B cell (primary cell): ENCODE measurements around the gene IL34. TPM values are rescaled to one million over a fixed set of nuclear protein-coding genes. Genes with fewer than 3 reads are reported as not detected.

ENCODE experiments used
- ATAC-seq: fragments of 200-7000 bp; cut with Tn5 transposase; one replicate; pipeline ENCODE4 v1.10.0; 2021; ENCODE audit warnings: low read depth, mild to moderate bottlenecking, moderate number of reproducible peaks, moderate library complexity
- CTCF ChIA-PET: fragments of 350-600 bp; sonication (Branson Sonifier 250); formaldehyde crosslinking; loops from one replicate; lab custom pipeline; 2021; ENCODE audit warnings: antibody characterized with exemption, inconsistent platforms; lab: Charles Lee
- POLR2A ChIA-PET: fragments of 350-600 bp; sonication (Branson Sonifier 250); formaldehyde crosslinking; loops from one replicate; lab custom pipeline; 2021; ENCODE audit warnings: antibody characterized with exemption; lab: Charles Lee
- DNase-seq: peaks from one replicate; pipeline ENCODE4 v3.0.0; 2013
- H2AFZ ChIP-seq: 2 replicates; pipeline ENCODE4 v1.6.1; 2012; ENCODE audit warnings: mild to moderate bottlenecking, low read depth, low read length; ENCODE audit not compliant: insufficient read depth, poor library complexity, severe bottlenecking
- H3K27ac ChIP-seq, 2 donors: 1 replicate in 1 of 2; 2 replicates in 1 of 2; pipeline ENCODE4 v1.5.1; 2012 to 2013; ENCODE audit warnings: low read length in 2 of 2, mild to moderate bottlenecking in 2 of 2, moderate library complexity in 1 of 2
- H3K27me3 ChIP-seq, 4 experiments: fragments of 200-600 bp in 1 of 4; sonication (generic) in 1 of 4; replicated peaks in 1 of 4; 1 replicate in 2 of 4; 2 replicates in 2 of 4; pipeline versions ENCODE4 v1.6.1 to v1.7.0; 2013 to 2016; ENCODE audit warnings: low read length in 3 of 4, mild to moderate bottlenecking in 2 of 4, mixed read lengths in 1 of 4, moderate library complexity in 1 of 4; ENCODE audit not compliant: insufficient read depth in 4 of 4, control insufficient read depth in 3 of 4; ENCODE audit errors: control extremely low read depth in 1 of 4
- H3K36me3 ChIP-seq, 2 experiments: replicated peaks in 1 of 2; 1 replicate in 1 of 2; 2 replicates in 1 of 2; pipeline versions ENCODE4 v1.6.1 to v1.7.1; 2013; ENCODE audit warnings: low read length in 1 of 2; ENCODE audit not compliant: insufficient read depth in 2 of 2, control insufficient read depth in 1 of 2; ENCODE audit errors: control extremely low read depth in 1 of 2, extremely low read depth in 1 of 2
- H3K4me1 ChIP-seq, 2 donors: fragments of 200-600 bp in 1 of 2; sonication (generic) in 1 of 2; 1 replicate in 1 of 2; 2 replicates in 1 of 2; pipeline versions ENCODE4 v1.5.1 to v1.6.1; 2013 to 2017; ENCODE audit warnings: low read length in 2 of 2; ENCODE audit not compliant: control insufficient read depth in 2 of 2, insufficient read depth in 2 of 2
- H3K4me2 ChIP-seq: replicated peaks from 2 replicates; pipeline ENCODE3; 2012; ENCODE audit warnings: mild to moderate bottlenecking, low read depth, low read length; ENCODE audit not compliant: poor library complexity, severe bottlenecking
- H3K4me3 ChIP-seq, 5 experiments: fragments of 200-600 bp in 1 of 5; sonication (generic) in 1 of 5; 1 replicate in 3 of 5; 2 replicates in 2 of 5; pipeline versions ENCODE4 v1.5.1 to v1.7.0; 2011 to 2016; ENCODE audit warnings: low read length in 4 of 5, mild to moderate bottlenecking in 4 of 5, low read depth in 2 of 5, control low read depth in 1 of 5, moderate library complexity in 1 of 5; ENCODE audit not compliant: insufficient read depth in 1 of 5; ENCODE audit errors: control extremely low read depth in 1 of 5, extremely low read depth in 1 of 5
- H3K79me2 ChIP-seq: fragments of 200-600 bp; sonication (generic); one replicate; pipeline ENCODE4 v1.6.0; 2016; ENCODE audit warnings: low read length; ENCODE audit not compliant: control insufficient read depth, insufficient read depth
- H3K9ac ChIP-seq: fragments of 200-600 bp; sonication (generic); 2 replicates; pipeline ENCODE4 v1.6.1; 2017; ENCODE audit warnings: mild to moderate bottlenecking, low read length, moderate library complexity
- H3K9me3 ChIP-seq, 3 donors: one replicate each; pipeline versions ENCODE4 v1.6.1 to v1.7.1; 2013; ENCODE audit warnings: low read length in 2 of 3; ENCODE audit not compliant: control insufficient read depth in 2 of 3, insufficient read depth in 1 of 3; ENCODE audit errors: control extremely low read depth in 1 of 3
- H4K20me1 ChIP-seq: 2 replicates; pipeline ENCODE4 v1.6.0; 2012; ENCODE audit warnings: mild to moderate bottlenecking, low read length; ENCODE audit not compliant: insufficient read depth, control insufficient read depth, poor library complexity, severe bottlenecking
- H3K27ac Mint-ChIP-seq: one replicate; pipeline ENCODE4 v1.8.0; 2021; ENCODE audit warnings: mixed read lengths
- H3K27me3 Mint-ChIP-seq: one replicate; pipeline ENCODE4 v1.8.0; 2021; ENCODE audit warnings: mixed read lengths
- H3K4me1 Mint-ChIP-seq: one replicate; pipeline ENCODE4 v1.8.0; 2021; ENCODE audit warnings: mixed read lengths
- H3K4me3 Mint-ChIP-seq: one replicate; pipeline ENCODE4 v1.8.0; 2021; ENCODE audit warnings: mixed read lengths
- H3K9me3 Mint-ChIP-seq: one replicate; pipeline ENCODE4 v1.8.0; 2022; ENCODE audit warnings: mixed read lengths; ENCODE audit not compliant: insufficient read depth
- CTCF ChIP-seq: fragments of 200-600 bp; IDR thresholded peaks from one replicate; pipeline ENCODE4 v1.8.0; 2022; ENCODE audit warnings: antibody characterized with exemption, mild to moderate bottlenecking
- EZH2 ChIP-seq: IDR thresholded peaks from 2 replicates; pipeline ENCODE4 v1.6.1; 2012; ENCODE audit warnings: borderline replicate concordance, low read depth, mild to moderate bottlenecking, moderate library complexity, low read length; ENCODE audit not compliant: insufficient read depth, poor library complexity, severe bottlenecking
- WGBS: methylation state at CpG from one replicate; pipeline ENCODE4 v1.1.5; 2013; ENCODE audit warnings: missing lambda C conversion rate; ENCODE audit not compliant: insufficient coverage; 5-methylcytosine and 5-hydroxymethylcytosine counted together
- intact Hi-C: fragments of 100-400 bp; cut with micrococcal nuclease; formaldehyde crosslinking; loops from one replicate; pipeline ENCODE4 v1.10.0; 2022
- polyA plus RNA-seq: library from polyadenylated mRNA; depleted of rRNA; stranded (reverse); fragments of >200 nt; gene quantifications from 2 replicates; pipeline ENCODE4 v1.2.3, GENCODE V29; 2012
- total RNA-seq, 2 donors: library from RNA; stranded (reverse); fragments of 120-200 nt in 1 of 2; gene quantifications; 1 replicate in 1 of 2; 2 replicates in 1 of 2; pipeline versions ENCODE4 v1.2.3 to v1.2.4, GENCODE V29; 2013 to 2022

The IL34 gene
- total and polyA plus RNA-seq, 2 donors (not counting 1 experiment from before 2014, with no cell fraction given), result 0.09 TPM; not detected in 1

DNA sequence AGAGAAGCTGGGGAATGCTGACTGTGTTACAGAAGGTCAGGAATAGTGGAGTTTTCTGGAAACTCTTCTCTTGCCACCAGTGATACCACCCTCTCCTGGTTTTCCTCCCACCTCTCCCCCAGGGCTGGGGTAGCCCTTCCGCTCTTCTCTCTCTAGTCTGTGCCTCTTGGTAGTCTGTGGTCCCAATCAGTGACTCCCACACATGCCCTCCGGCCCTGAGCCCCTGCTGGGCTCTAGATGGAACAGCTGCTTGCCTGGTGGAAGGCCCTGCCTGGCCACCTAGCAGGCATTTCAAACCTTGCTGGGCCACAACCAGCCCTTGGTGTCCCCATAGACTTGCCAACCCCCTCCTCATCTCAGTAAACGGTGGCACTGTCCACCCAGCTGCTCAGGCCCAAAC, 54.7 kb downstream of the IL34 start:
- H3K4me1 ChIP-seq, result no peaks in the 10 kb centered on the region
- no peaks in the 10 kb centered on the region for H3K9me3 ChIP-seq
- ChIA-PET CTCF (no interaction called here), POLR2A (no interaction called here)
- intact Hi-C loops, result no loop called here
- Mint-ChIP-seq H3K4me3 (no peak overlapping the region), H3K27me3 (no peaks in the 10 kb centered on the region), H3K27ac (no peak overlapping the region), H3K4me1 (no peaks in the 10 kb centered on the region), H3K9me3 (no peaks in the 10 kb centered on the region)
- no peak overlapping the region for H3K4me3 ChIP-seq
- no peaks in the 10 kb centered on the region for H3K79me2 ChIP-seq
- H3K4me2 ChIP-seq, result no peak overlapping the region
- peaks cover 0 to 6% of the 10 kb centered on the region in 2 experiments for H3K36me3 ChIP-seq
- WGBS, result 87% methylated on average over 3 of the region's 3 CpGs
- DNase-seq (no peak), ATAC-seq (no peak)
- TF ChIP-seq EZH2 (no peak), CTCF (no peak)
- no peak overlapping the region for H2AFZ ChIP-seq
- no peak overlapping the region for H3K9ac ChIP-seq
- no peak overlapping the region for H3K27ac ChIP-seq
- peaks cover 8% of the 10 kb centered on the region for H4K20me1 ChIP-seq
- no peaks in the 10 kb centered on the region for H3K27me3 ChIP-seq

DNA sequence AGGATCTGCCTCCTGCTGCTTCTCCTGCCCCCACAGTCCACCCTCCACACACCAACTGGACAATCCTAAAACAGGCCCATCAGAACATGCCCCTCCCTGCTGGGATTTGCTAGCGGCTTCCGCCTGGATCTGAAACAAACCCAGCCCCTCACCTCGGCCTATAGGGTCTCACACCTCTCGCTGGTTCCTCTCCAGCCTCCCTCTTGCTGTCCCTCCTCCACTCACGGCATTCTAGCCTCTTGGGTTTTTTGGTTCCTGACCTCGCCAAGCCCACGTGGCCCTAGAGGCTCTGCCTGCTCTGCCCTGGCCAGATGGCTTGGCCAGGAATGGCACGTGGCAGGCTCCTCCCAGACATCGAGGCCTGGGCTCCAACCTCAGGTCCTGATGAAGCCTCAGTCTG, 55.2 kb downstream of the IL34 start:
- 95% methylated on average over 9 of the region's 9 CpGs for WGBS
- ChIA-PET CTCF (no interaction called here), POLR2A (no interaction called here)
- H3K27ac ChIP-seq, result no peak overlapping the region
- no peaks in the 10 kb centered on the region for H3K79me2 ChIP-seq
- H2AFZ ChIP-seq, result no peak overlapping the region
- H3K36me3 ChIP-seq, result peaks cover 0 to 6% of the 10 kb centered on the region in 2 experiments
- H3K27me3 ChIP-seq, result no peaks in the 10 kb centered on the region
- no peaks in the 10 kb centered on the region for H3K9me3 ChIP-seq
- Mint-ChIP-seq H3K9me3 (no peaks in the 10 kb centered on the region), H3K4me3 (no peak overlapping the region), H3K27me3 (no peaks in the 10 kb centered on the region), H3K4me1 (no peaks in the 10 kb centered on the region), H3K27ac (no peak overlapping the region)
- H3K4me2 ChIP-seq, result no peak overlapping the region
- TF ChIP-seq EZH2 (no peak), CTCF (no peak)
- no peak for ATAC-seq
- DNase-seq, result no peak
- H3K4me1 ChIP-seq, result no peaks in the 10 kb centered on the region
- H3K4me3 ChIP-seq, result no peak overlapping the region
- peaks cover 8% of the 10 kb centered on the region for H4K20me1 ChIP-seq
- no peak overlapping the region for H3K9ac ChIP-seq
- intact Hi-C loops, result no loop called here
